IMR-90 (cell line): ENCODE measurements around the gene SCRN2.

ENCODE experiments used
- CEBPB ChIP-seq: IDR thresholded peaks from 2 replicates; pipeline ENCODE4 v1.6.1; 2012; ENCODE audit warnings: low read depth, low read length, improper control_type of control experiment
- MXI1 ChIP-seq: IDR thresholded peaks from 2 replicates; pipeline ENCODE4 v1.6.1; 2012; ENCODE audit warnings: low read depth, mild to moderate bottlenecking, low read length, moderate library complexity, borderline replicate concordance
- RCOR1 ChIP-seq: IDR thresholded peaks from 2 replicates; pipeline ENCODE4 v1.6.1; 2012; ENCODE audit warnings: mild to moderate bottlenecking, low read length, improper control_type of control experiment; ENCODE audit not compliant: insufficient replicate concordance
- TF ChIP-seq, protein P1 (sequence below): conservative IDR thresholded peaks from 2 replicates; pipeline ENCODE4 v1.5.1; 2012; ENCODE audit warnings: mild to moderate bottlenecking, low read depth, low read length, improper control_type of control experiment

DNA sequence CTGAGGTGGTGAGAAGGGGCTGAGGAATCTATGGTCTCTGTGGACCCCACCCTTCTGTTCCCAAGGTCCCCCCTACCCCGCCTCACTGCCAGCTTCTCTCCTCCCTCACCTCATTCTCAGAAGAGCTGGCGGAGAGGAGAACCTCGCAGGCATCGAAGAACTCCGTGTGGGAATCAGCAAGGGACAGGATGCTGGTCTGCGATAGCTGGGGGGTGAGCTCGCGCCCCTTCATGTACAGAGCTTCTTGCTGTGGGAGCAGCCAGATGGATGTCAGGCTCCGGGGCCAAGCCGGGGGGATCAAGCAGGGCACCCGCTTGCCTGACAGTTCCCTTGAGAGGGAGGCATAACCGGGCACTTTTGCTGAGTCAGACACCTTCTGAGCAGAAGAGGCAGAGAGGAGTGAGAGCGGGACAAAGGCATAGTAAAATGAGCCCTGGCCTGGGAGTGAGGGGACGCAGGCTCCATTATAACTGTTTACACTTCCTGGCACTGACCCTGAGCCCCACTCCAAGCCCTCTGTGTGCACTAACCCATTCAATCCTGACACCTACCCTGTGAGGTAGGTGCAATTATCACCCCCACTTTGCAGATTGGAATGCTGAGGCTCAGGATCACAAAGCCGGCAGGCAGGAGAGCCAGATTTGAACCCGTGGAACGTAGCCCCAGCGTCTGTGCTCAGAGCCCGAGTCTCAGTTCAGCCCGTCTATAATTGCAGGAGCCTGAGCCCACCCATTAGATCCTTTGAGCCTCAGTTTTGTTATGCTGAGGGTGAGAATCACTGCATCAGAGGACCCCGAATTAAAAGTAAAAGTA, 25.8 kb downstream of the SCRN2 start:
- TF ChIP-seq, protein P1, sequence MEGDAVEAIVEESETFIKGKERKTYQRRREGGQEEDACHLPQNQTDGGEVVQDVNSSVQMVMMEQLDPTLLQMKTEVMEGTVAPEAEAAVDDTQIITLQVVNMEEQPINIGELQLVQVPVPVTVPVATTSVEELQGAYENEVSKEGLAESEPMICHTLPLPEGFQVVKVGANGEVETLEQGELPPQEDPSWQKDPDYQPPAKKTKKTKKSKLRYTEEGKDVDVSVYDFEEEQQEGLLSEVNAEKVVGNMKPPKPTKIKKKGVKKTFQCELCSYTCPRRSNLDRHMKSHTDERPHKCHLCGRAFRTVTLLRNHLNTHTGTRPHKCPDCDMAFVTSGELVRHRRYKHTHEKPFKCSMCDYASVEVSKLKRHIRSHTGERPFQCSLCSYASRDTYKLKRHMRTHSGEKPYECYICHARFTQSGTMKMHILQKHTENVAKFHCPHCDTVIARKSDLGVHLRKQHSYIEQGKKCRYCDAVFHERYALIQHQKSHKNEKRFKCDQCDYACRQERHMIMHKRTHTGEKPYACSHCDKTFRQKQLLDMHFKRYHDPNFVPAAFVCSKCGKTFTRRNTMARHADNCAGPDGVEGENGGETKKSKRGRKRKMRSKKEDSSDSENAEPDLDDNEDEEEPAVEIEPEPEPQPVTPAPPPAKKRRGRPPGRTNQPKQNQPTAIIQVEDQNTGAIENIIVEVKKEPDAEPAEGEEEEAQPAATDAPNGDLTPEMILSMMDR, result no peak
- TF ChIP-seq RCOR1, result no peak
- TF ChIP-seq CEBPB, result no peak
- no peak for TF ChIP-seq MXI1
